Stimulated activated CD4-positive, alpha-beta T cell treated with anti-CD3 and anti-CD28 coated beads, Interleukin-2, amount 100 ng/mL, for 48 hours (primary cell): ENCODE data around the gene RXRA.

Experiments
- DNase-seq, 2 donors: peaks; one replicate each; pipeline ENCODE4 v3.0.0-alpha.2; 2020

RXRA gene

DNA sequence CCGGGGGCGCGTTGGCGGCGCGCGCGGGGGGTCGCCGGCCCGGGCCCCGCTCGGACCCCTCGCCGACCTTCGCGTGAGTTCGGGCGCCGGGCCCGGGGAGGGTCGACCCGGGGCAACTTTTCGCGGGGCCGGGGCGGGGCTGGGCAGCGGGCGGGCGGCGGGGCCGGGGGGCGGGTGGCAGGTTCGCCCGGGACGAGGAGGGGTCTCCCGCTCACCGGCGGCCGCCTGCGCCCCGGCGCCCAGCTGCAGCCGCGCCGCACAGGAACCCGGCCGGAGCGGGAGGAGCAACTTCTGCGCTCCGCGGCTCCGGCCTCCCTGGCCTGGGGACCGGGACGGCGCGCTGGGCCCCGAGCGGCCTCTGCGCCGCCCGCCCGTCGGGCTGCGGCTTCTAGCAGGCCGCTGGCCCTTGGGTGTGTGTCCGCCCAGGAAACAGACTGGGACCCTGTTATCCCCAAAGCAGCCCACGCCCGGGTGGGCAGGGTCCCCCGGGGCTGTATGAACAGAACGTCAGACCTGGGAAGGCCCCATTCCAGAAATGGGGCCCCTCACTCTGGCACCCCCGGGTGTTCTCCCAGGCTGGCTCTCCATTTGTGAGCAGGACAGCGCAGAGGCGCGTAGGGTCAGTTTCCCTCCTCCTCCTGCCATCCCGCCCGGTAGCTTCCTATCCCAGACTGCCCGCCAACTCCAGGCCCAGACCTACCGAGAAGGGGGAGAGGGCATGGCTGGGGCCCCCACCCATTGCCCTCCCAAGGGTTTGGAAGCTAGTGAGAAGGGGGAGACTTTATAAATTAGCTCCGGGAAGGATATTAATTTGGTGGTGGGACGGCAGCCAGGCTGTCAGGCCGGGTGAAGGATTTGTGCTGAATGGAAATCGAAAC is 708 bp downstream of the RXRA start:
- no peak for DNase-seq

GRCh38 chr9:134327671-134328231 is 1.5 kb downstream of the RXRA start:
- DNase-seq: no peak

- DNase-seq: no peak
Observed at GRCh38 chr9:134328341-134328840, 2.1 kb downstream of the RXRA start.

GRCh38 chr9:134328841-134329575 is 2.8 kb downstream of the RXRA start:
- no peak for DNase-seq

GRCh38 chr9:134329576-134329855 is 3.3 kb downstream of the RXRA start:
- no peak for DNase-seq

DNA sequence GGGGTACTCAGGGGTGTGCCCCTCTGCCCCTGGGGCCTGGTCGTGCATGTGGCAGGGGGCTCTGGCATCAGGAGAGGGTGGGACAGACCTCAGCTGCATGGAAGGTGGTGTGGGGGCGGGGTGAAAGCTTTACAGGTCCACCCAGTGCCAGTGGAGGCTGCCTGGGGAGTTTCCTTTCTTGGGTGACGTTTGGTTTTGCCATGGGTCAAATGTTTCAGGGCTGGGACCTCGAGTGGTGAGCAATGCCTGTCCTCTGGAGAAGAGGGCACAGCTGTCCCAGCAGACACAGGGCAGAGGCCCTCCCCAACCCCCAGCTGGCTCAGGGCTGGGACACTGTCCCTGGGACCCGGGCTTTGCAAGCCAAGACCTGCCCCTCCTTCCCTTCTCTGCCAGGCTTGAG is 3.6 kb downstream of the RXRA start:
- DNase-seq: no peak

- DNase-seq: no peak
Observed at GRCh38 chr9:134330590-134330989, 4.3 kb downstream of the RXRA start.

DNA sequence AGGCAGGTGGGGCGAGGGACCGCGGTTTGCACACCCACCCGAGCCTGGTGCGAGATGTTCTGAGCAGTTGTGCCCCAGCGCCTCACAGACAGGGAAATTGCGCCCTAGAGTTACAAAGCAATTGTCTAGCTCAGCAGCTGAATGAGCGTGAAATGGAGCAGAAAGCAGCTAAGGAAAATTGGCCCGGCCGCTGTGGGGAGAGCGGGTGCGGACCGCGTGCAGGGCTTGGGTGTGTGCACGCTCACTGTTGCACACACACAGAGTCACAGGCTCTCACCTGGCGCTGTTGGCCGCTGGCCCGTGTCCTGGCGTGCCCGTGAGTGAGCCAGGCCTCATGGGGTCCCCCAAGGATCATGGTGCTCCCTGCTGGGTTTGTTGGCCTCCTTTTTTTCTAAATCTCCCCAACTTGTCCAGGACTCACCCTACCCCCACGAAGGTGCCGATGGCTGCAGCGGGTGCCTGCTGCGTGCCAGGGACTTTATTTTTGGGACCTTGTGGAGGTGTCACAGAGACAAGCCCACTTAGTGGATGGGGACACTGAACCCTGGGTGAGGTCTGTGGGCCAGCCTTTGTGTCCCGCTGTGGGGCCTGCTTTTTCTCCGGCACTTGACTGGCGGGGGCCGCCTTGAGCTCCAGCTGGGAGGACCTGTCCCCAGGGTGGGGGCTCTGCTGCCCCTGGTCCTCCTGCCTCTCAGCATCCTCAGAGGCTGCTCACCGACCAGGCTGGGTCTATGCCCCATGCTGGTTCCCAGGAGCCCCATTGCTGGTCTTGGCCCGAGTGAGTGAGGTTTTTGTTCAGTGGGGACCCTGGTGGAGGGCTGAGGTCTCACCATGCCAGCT is 5.2 kb downstream of the RXRA start:
- no peak for DNase-seq

GRCh38 chr9:134332266-134332665 is 6.0 kb downstream of the RXRA start:
- DNase-seq: no peak

DNA sequence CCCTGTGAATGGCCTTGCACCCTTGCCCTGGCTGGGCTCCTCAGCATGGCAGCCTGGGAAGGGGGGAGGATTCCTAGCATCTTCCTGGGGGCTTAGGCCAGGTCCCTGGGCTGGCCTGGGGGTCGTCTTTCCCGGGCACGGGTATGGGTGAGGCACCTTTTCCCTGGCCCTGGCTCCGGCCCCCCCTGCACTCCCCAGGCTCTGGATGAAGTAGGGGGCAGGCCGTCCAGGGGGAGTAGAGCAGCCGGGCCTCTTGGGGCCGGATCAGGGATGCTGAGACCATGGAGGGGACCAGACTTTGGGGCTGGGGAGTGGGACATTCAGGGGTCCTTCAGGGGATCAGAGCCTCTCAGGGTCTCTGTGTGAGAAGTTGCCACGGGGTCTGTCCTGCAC is 6.6 kb downstream of the RXRA start:
- DNase-seq: no peak

- DNase-seq: no peak
Observed at GRCh38 chr9:134333234-134333873, 7.1 kb downstream of the RXRA start.

- no peak for DNase-seq
Observed at GRCh38 chr9:134333874-134334581, 7.8 kb downstream of the RXRA start.

GRCh38 chr9:134335061-134335460 is 8.8 kb downstream of the RXRA start:
- DNase-seq: no peak

DNA sequence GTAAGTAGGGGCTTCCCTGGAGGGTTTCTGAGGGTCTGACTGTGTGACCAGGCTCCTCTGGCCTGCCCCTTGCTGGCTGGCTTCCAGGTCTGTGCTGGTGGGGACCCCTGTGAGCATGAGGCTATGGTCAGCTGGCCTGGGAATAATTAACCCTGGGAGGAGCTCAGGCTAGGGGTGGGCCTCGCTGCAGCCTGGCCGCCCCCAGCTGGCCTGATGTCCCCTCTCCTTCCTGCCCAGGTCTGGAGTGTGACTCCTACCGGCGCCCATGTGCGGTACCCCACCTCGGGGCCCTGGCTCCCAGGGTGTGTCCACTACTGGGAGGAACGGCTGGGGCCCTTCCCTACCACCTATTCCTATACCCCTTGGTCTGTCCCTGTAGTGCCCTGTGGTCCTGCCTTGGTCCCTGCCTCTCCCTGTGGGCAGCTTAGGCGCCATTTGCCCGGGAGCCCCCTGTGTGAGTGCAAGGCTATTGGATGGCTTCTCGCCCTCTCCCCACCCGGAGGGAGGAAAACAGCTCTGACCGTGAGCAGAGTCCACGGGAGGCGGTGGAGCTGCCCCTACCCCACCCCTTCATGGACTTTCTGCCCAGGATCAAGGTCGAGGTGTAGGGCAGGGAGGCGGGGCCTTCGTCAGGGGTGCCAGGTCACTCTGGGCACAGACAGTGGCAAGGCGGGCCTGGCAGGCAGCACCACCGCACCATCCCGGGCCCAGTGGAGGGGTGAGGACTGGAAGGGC is 9.4 kb downstream of the RXRA start:
- no peak for DNase-seq

GRCh38 chr9:134336228-134336627 is 10.0 kb downstream of the RXRA start:
- no peak for DNase-seq

- DNase-seq: no peak
Observed at GRCh38 chr9:134336924-134337323, 10.7 kb downstream of the RXRA start.

DNA sequence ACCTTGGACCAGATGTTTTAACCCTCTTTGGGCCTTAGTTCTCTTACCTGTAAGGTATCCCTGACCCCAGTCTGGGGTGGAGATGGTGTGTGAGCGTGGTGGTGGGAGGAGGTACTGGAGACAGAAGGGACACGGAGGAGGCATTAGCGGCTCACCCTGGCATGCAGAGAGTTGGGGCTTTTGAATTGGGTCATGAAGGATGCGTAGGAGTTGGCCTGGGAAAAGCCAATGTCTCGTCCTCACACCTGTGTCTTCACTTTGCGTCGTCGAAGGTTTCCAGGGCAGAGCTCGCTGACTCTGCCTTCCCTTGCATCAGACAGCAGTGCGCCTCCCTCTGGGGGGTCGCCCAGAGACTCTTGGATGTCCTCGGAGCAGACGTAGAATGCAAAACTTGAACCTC is 11.2 kb downstream of the RXRA start:
- DNase-seq: no peak

DNA sequence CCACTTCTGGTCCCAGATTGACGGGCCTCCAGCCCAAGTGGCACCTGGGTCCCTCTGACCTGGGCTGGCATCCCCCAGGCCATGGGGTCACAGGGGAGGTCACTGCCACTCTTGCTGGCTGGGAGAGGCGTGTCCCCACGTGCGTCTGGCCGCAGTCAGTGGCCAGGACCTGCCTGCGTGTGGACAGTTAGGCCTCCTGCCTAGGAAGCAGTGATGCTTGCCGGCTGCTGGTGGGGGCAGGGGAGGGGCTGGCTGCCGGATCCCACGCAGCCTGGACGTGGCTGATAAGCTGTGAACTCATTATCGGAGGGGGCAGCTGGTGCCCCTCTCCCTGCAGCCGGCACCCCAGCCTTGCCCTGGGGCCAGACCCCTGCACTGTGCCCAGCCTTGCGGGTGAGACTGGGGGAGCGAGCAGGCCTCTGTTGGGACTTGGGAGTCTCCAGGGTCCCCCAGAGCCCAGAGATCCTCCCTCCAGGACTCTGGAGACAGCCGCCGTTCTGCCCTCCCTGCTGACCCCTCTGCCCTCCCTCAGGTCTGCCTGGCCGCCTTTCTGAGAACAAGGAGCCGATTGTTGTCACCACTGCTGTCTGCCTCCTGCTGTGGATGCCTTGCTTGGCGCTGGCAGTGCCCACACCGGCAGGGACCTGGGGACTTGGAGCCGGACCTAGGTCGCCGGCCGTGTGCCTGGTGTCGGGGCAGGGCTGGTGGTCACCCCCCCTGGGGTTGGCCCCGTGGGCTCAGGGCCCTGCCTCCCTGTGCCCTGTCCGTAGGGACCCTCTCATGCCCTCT is 12.3 kb downstream of the RXRA start:
- DNase-seq: no peak

- DNase-seq: no peak
Observed at GRCh38 chr9:134339183-134339806, 13.0 kb downstream of the RXRA start.
